ENCODE results near the gene PATL1. TPM values are rescaled to one million over a fixed set of nuclear protein-coding genes. Genes with fewer than 3 reads are reported as not detected.

The PATL1 gene
- total RNA-seq, 1 donor from 2014 or later, result 39.3 TPM

DNA sequence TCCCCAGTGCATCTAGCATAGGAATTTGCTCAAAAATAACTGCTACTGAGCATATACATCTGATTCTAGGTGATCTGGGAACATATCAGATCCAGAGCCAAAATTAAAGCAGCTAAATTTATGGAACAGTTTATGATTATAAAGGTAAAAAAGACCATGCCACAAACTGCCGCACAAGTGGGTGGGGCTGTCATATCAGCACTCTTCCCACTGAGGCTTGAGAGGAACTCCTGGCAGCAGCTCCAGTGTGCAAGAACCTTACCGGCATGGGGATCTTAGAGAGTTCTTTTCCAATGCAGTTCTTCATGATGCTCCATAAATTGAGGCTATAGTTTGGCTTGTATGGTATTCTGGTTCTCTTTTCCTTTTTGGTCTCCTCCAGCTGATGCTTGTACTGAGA, 68.6 kb downstream of the PATL1 start:
- H3K9me3 Mint-ChIP-seq (ENCODE audit: unreplicated experiment), result no peaks in the 10 kb centered on the region
- TF ChIP-seq, protein P1, sequence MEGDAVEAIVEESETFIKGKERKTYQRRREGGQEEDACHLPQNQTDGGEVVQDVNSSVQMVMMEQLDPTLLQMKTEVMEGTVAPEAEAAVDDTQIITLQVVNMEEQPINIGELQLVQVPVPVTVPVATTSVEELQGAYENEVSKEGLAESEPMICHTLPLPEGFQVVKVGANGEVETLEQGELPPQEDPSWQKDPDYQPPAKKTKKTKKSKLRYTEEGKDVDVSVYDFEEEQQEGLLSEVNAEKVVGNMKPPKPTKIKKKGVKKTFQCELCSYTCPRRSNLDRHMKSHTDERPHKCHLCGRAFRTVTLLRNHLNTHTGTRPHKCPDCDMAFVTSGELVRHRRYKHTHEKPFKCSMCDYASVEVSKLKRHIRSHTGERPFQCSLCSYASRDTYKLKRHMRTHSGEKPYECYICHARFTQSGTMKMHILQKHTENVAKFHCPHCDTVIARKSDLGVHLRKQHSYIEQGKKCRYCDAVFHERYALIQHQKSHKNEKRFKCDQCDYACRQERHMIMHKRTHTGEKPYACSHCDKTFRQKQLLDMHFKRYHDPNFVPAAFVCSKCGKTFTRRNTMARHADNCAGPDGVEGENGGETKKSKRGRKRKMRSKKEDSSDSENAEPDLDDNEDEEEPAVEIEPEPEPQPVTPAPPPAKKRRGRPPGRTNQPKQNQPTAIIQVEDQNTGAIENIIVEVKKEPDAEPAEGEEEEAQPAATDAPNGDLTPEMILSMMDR (IDR thresholded peaks at IDR 0.05), result no peak
- H3K27ac Mint-ChIP-seq (ENCODE audit: unreplicated experiment), result no peak overlapping the region
- no peak for DNase-seq (ENCODE audit: extremely low spot score, unreplicated experiment)
- H3K27me3 Mint-ChIP-seq (ENCODE audit: unreplicated experiment), result no peaks in the 10 kb centered on the region
- peaks cover 47% of the 10 kb centered on the region for H3K36me3 Mint-ChIP-seq (ENCODE audit: unreplicated experiment)
- H3K4me3 Mint-ChIP-seq (ENCODE audit: unreplicated experiment), result no peak overlapping the region
- no peaks in the 10 kb centered on the region for H3K4me1 Mint-ChIP-seq (ENCODE audit: unreplicated experiment)

DNA sequence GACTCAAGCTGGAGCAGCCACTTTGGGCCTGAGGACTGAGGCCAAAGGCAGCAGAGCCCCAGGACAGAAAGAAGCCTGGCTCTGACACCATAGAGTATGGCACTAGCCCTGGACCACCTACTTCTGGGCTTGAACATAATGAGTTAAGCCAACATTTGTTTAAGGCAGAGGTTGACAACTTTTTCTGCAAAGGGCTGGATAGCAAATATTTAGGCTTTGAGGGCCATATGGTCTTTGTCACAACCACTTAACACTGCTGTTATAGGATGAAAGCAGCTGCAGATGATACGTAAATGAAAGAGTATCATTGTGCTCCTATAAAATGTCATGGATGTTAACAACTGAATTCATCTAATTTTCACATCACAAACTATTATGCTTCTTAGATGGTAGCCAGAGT, 69.9 kb downstream of the PATL1 start:
- no peak for DNase-seq (ENCODE audit: extremely low spot score, unreplicated experiment)
- no peak overlapping the region for H3K27ac Mint-ChIP-seq (ENCODE audit: unreplicated experiment)
- no peak overlapping the region for H3K4me3 Mint-ChIP-seq (ENCODE audit: unreplicated experiment)
- TF ChIP-seq, protein P1 (IDR thresholded peaks at IDR 0.05), result no peak
- H3K4me1 Mint-ChIP-seq (ENCODE audit: unreplicated experiment), result no peaks in the 10 kb centered on the region
- no peaks in the 10 kb centered on the region for H3K9me3 Mint-ChIP-seq (ENCODE audit: unreplicated experiment)
- H3K36me3 Mint-ChIP-seq (ENCODE audit: unreplicated experiment), result peaks cover 51% of the 10 kb centered on the region
- no peaks in the 10 kb centered on the region for H3K27me3 Mint-ChIP-seq (ENCODE audit: unreplicated experiment)

Small RNA genes within 50 kb of the gene (microRNA-seq; reads per million reads assigned to microRNA genes)
- gene MIR3162 (ENCODE audit: unreplicated experiment), result not detected

Other genes with a start within 250 kb of the PATL1 start
- gene OR5A2, start 242.6 kb downstream of the PATL1 start, total RNA-seq, result not detected in 2 replicates
- not detected in 2 replicates for gene OR5A1, start 232.6 kb downstream of the PATL1 start, total RNA-seq
- gene OR4D6, start 212.1 kb downstream of the PATL1 start, total RNA-seq, result not detected in 2 replicates
- not detected in 2 replicates for gene OR4D10, start 195.7 kb downstream of the PATL1 start, total RNA-seq
- gene OR4D11, start 165.5 kb downstream of the PATL1 start, total RNA-seq, result not detected in 2 replicates
- not detected in 2 replicates for gene OR4D9, start 157.5 kb downstream of the PATL1 start, total RNA-seq
- gene OSBP, start 53.3 kb downstream of the PATL1 start, total RNA-seq, result 45.7 and 46.0 TPM in 2 replicates
- not detected in 2 replicates for gene OR10V1, start 44.8 kb upstream of the PATL1 start, total RNA-seq
- 16.5 and 17.8 TPM in 2 replicates for gene STX3, start 86.3 kb upstream of the PATL1 start, total RNA-seq
- gene MRPL16, start 141.7 kb upstream of the PATL1 start, total RNA-seq, result 36.5 and 42.0 TPM in 2 replicates
- not detected in 2 replicates for gene CBLIF, start 176.5 kb upstream of the PATL1 start, total RNA-seq
- not detected in 2 replicates for gene TCN1, start 197.4 kb upstream of the PATL1 start, total RNA-seq
- gene OOSP3, start 209.7 kb upstream of the PATL1 start, total RNA-seq, result not detected in 2 replicates

Data from osteocyte (in vitro differentiated cells).